ENCODE data around the gene CELF3.

Gene CELF3

DNA sequence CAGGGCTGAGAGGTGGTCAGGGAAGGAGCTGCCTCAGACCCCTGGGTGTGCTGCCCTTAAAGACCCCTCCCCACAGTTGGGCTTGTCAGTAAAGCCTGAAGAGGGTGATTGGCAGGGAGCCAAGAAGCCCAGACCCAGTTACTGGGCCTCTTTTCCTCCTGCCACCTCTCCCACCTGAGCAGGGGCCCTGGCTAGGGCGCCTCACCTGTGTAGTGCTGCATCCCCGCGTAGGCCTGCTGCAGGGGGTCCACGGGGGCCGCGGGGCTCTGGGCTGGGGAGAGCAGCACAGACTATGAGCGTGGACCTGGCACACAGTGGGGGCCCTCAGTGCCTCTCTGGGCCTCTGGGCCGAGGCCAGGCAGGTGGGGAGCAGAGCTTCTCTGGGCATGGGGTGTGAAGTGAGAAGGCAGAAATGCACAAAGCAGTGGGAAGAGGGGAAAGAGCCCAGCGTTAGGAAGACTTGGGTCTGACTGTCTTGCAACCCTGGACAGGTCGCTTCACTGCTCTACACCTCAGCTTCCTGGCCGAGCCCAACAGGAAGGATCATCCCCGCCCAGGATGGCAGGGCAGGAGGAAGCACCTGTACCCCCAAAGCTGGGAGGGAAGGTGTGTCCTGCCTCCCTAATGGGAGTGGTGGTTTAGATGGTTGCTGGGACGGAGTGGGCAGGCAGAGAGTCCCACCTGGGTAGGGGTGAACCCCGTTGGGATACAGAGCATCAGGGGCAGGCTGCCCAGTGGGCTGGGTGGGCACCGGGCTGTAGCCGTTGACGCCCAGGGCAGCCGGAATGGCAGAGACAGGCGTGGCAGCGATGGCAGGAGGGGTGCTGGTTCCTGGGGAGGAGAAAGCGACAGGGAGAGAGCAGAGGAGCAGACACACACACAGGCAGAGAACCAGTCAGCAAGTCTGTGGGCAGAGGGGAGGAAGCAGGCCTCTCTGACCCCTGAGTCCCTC is 9.9 kb downstream of the CELF3 start:
- Histone ChIP-seq H3K9ac (ENCODE audit: low read depth, low read length) (no peak overlapping the region), H3K79me2 (ENCODE audit: insufficient read depth, low read length) (no peaks in the 10 kb centered on the region), H3K36me3 (ENCODE audit: insufficient read depth, low read length) (no peaks in the 10 kb centered on the region), H3K4me1 (ENCODE audit: insufficient read depth, low read length) (peaks cover 10% of the 10 kb centered on the region; the same call in 1 of the 2 replicates), H3K4me2 (ENCODE audit: insufficient read depth, low read length) (no peak overlapping the region), H3K27ac (ENCODE audit: low read length) (no peak overlapping the region), H3K27me3 (ENCODE audit: insufficient read depth, low read length, poor library complexity) (no peaks in the 10 kb centered on the region), H2AFZ (ENCODE audit: low read depth, low read length) (no peak overlapping the region), H4K20me1 (ENCODE audit: insufficient read depth, low read length) (0 out of 2 replicates have a peak, but pooled peaks cover 3% of the 10 kb centered on the region), H3K9me3 (ENCODE audit: insufficient read depth, low read length, severe bottlenecking) (no peaks in the 10 kb centered on the region), H3K4me3 (ENCODE audit: low read depth in 1 of 2, low read length in 2 of 2) (no peak overlapping the region)
- ATAC-seq (ENCODE audit: insufficient read depth, low read depth) (no peak), DNase-seq (no peak)
- TF ChIP-seq, protein P1, sequence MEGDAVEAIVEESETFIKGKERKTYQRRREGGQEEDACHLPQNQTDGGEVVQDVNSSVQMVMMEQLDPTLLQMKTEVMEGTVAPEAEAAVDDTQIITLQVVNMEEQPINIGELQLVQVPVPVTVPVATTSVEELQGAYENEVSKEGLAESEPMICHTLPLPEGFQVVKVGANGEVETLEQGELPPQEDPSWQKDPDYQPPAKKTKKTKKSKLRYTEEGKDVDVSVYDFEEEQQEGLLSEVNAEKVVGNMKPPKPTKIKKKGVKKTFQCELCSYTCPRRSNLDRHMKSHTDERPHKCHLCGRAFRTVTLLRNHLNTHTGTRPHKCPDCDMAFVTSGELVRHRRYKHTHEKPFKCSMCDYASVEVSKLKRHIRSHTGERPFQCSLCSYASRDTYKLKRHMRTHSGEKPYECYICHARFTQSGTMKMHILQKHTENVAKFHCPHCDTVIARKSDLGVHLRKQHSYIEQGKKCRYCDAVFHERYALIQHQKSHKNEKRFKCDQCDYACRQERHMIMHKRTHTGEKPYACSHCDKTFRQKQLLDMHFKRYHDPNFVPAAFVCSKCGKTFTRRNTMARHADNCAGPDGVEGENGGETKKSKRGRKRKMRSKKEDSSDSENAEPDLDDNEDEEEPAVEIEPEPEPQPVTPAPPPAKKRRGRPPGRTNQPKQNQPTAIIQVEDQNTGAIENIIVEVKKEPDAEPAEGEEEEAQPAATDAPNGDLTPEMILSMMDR (IDR thresholded peaks at IDR 0.05; ENCODE audit: borderline replicate concordance, extremely low read depth, low read length, poor library complexity, severe bottlenecking), result no peak
- TF ChIP-seq EZH2 (IDR thresholded peaks at IDR 0.05; ENCODE audit: borderline replicate concordance, low read depth, low read length, severe bottlenecking), result no peak

DNA sequence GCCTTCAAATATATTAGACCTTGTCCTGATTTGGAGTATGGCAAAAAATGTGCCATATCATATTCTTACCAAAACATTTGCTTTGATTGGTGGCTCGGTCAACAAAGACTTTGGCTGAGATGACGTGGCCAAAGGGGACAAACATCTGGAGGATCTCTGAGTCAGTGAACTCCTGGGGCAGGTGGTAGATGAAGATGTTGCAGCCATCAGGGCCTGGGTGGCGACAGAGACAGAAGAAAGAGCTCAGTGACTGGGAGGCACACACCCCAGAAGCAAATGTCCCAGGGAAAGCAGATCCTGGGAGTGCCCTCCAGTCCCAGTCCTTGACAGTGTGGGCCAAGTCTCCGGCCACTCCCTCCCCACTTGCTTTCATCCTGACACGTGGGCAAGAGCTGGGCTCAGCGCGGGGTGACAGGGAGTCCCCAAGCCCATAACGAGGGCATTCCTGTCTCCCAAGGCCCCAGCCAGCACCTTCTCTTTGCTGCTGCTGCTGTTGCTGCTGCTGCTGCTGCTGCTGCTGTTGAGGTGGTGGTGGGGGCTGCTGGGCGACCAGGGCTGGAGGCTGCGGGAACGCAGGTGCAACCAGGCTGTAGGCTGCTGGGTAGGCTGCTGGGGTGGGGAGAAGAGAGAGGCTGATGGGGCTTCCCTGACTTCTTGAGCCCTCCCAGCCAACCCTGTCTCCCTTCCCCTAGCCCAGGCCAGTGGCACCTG is 10.7 kb downstream of the CELF3 start:
- Histone ChIP-seq H3K27ac (ENCODE audit: low read length) (no peak overlapping the region), H3K4me2 (ENCODE audit: insufficient read depth, low read length) (no peak overlapping the region), H3K4me1 (ENCODE audit: insufficient read depth, low read length) (peaks cover 10% of the 10 kb centered on the region; the same call in 1 of the 2 replicates), H3K9ac (ENCODE audit: low read depth, low read length) (no peak overlapping the region), H4K20me1 (ENCODE audit: insufficient read depth, low read length) (0 out of 2 replicates have a peak, but pooled peaks cover 3% of the 10 kb centered on the region), H2AFZ (ENCODE audit: low read depth, low read length) (no peak overlapping the region), H3K27me3 (ENCODE audit: insufficient read depth, low read length, poor library complexity) (no peaks in the 10 kb centered on the region), H3K4me3 (ENCODE audit: low read depth in 1 of 2, low read length in 2 of 2) (no peak overlapping the region), H3K36me3 (ENCODE audit: insufficient read depth, low read length) (peaks cover 6% of the 10 kb centered on the region; the same call in 1 of the 2 replicates), H3K9me3 (ENCODE audit: insufficient read depth, low read length, severe bottlenecking) (no peaks in the 10 kb centered on the region), H3K79me2 (ENCODE audit: insufficient read depth, low read length) (no peaks in the 10 kb centered on the region)
- ATAC-seq (ENCODE audit: insufficient read depth, low read depth), result peak; percentile 71
- TF ChIP-seq EZH2 (IDR thresholded peaks at IDR 0.05; ENCODE audit: borderline replicate concordance, low read depth, low read length, severe bottlenecking), result no peak
- TF ChIP-seq, protein P1 (IDR thresholded peaks at IDR 0.05; ENCODE audit: borderline replicate concordance, extremely low read depth, low read length, poor library complexity, severe bottlenecking), result peak; percentile 7
- peak; percentile 50 for DNase-seq

DNA sequence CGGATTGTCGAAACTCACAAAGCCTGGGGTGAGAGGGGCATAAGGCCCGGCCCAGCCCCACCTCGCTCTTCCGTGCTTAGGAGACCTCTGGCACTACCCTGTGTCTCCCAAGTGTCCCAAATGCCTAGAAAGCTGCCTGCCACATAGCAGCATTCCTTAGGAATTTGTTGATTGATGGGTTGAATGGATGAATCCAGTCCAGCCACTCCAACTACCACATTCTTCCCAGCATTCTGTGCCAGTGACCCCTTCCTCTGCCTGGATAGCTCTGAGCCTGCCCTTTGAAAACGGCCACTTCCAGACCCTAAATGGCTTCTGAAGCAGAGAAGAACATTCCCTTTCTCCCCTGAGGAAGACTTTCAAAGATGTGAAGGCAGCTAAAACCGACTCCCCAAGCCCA is 11.5 kb downstream of the CELF3 start:
- Histone ChIP-seq H3K9ac (ENCODE audit: low read depth, low read length) (no peak overlapping the region), H3K4me2 (ENCODE audit: insufficient read depth, low read length) (no peak overlapping the region), H3K27me3 (ENCODE audit: insufficient read depth, low read length, poor library complexity) (no peaks in the 10 kb centered on the region), H3K27ac (ENCODE audit: low read length) (no peak overlapping the region), H3K36me3 (ENCODE audit: insufficient read depth, low read length) (peaks cover 12% of the 10 kb centered on the region), H3K4me3 (ENCODE audit: low read depth in 1 of 2, low read length in 2 of 2) (no peak overlapping the region), H2AFZ (ENCODE audit: low read depth, low read length) (no peak overlapping the region), H4K20me1 (ENCODE audit: insufficient read depth, low read length) (0 out of 2 replicates have a peak, but pooled peaks cover 3% of the 10 kb centered on the region), H3K79me2 (ENCODE audit: insufficient read depth, low read length) (no peaks in the 10 kb centered on the region), H3K9me3 (ENCODE audit: insufficient read depth, low read length, severe bottlenecking) (no peaks in the 10 kb centered on the region), H3K4me1 (ENCODE audit: insufficient read depth, low read length) (peaks cover 10% of the 10 kb centered on the region; the same call in 1 of the 2 replicates)
- DNase-seq (no peak), ATAC-seq (ENCODE audit: insufficient read depth, low read depth) (no peak)
- TF ChIP-seq, protein P1 (IDR thresholded peaks at IDR 0.05; ENCODE audit: borderline replicate concordance, extremely low read depth, low read length, poor library complexity, severe bottlenecking), result no peak
- TF ChIP-seq EZH2 (IDR thresholded peaks at IDR 0.05; ENCODE audit: borderline replicate concordance, low read depth, low read length, severe bottlenecking), result no peak
